ENCODE measurements around the gene MAX. TPM values are rescaled to one million over a fixed set of nuclear protein-coding genes. Genes with fewer than 3 reads are reported as not detected.
"Not testable (repeated sequence)": the region's sequence is repeated elsewhere in the genome, so short reads cannot be mapped to it uniquely, and the experiment has no call there.

MAX gene
- total RNA-seq, 1 donor from 2014 or later, result 50.4 TPM

DNA sequence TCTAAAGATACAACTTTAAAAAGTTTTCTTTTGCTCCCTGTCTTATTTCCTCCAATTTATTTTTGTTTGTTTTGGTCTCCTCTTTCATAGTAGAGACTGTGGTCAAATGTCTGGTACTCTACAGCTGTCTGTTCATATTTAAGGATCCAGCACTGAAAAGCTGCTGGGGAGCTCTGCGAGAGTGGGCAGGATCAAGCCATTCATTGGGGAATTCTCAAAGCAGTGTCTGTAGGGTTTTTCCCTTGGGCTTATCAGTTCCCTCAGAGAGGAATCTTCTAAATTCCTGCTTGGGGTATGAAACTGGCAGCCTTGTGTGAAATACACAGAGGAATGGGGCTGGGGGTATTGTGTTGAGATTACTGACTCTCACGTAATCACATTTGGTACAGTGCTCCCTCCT lies 63.4 kb downstream of the MAX start:
- no peak for DNase-seq (ENCODE audit: low read depth, low spot score)

DNA sequence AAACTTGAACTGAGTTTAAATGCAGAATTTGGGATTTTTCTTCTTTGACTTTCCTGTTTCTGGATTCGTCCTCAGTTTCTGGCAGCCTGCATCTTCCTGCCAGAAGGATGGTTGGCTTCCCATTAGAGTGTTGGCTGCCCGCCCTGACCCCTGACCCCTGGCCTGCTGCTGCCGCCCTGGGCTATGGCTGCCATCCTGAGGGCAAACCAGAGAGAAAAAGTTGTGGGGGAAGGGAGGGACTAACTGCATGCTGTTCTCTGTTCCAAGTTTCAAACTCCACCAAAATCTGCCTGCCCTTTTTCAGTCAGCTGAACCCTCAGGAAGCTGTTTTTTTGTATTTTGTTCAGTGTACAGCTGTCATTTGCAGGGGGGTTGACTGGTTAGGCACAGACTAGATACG lies 67.3 kb downstream of the MAX start:
- no peak for DNase-seq (ENCODE audit: low read depth, low spot score)

GRCh38 chr14:65034021-65034420 lies 68.3 kb downstream of the MAX start:
- no peak for DNase-seq (ENCODE audit: low read depth, low spot score)

- DNase-seq (ENCODE audit: low read depth, low spot score), result no peak
Measured at GRCh38 chr14:65033181-65033580, 69.1 kb downstream of the MAX start.

- no peak for DNase-seq (ENCODE audit: low read depth, low spot score)
Measured at GRCh38 chr14:65032319-65032718, 70.0 kb downstream of the MAX start.

DNA sequence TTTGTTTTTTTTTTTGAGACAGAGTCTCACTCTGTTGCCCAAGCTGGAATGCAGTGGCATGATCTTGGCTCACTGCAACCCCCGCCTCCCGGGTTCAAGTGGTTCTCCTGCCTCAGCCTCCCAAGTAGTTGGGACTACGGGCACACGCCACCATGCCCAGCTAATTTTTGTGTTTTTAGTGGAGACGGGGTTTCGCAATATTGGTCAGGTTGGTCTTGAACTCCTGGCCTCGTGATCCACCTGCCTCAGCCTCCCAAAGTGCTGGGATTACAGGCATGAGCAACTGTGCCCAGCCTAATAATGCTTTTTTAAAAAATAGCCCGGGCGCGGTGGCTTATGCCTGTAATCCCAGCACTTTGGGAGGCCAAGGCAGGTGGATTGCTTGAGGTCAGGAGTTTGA lies 71.0 kb downstream of the MAX start:
- DNase-seq (ENCODE audit: low read depth, low spot score), result not testable (repeated sequence)

DNA sequence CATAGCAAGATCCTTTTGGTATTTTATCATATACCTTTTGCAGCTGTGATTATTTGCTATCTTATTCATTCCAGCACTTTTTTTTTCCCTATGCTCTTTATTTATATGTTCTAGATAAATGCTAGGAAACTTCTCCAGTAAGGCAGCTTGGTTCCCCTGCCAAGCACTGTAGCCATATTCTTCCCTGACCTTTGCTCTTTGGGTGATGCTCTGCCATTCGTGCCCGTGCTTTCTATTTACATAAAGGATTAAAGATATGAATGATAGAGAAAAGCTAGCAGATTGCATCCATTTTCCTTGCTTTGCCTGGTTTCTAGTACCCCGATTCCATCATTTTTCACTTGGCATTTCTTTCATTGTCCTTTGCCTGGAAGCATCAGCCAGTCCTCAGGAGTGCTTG lies 73.4 kb downstream of the MAX start:
- no peak for DNase-seq (ENCODE audit: low read depth, low spot score)

GRCh38 chr14:65027127-65027799 lies 75.1 kb downstream of the MAX start:
- no peak for DNase-seq (ENCODE audit: low read depth, low spot score)

GRCh38 chr14:65026526-65026925 lies 75.8 kb downstream of the MAX start:
- no peak for DNase-seq (ENCODE audit: low read depth, low spot score)

- no peak for DNase-seq (ENCODE audit: low read depth, low spot score)
Measured at GRCh38 chr14:65025818-65026217, 76.5 kb downstream of the MAX start.

Other genes with a start within 250 kb of the MAX start
- gene SPTB, start 222.6 kb downstream of the MAX start, total RNA-seq, result under 0.01 TPM in 1 of 2 replicates, not detected in the other
- gene CHURC1, start 188.1 kb downstream of the MAX start, total RNA-seq, result 28.2 and 48.9 TPM in 2 replicates
- not detected in 2 replicates for gene GPX2, start 159.8 kb downstream of the MAX start, total RNA-seq
- 14.3 and 17.2 TPM in 2 replicates for gene RAB15, start 130.2 kb downstream of the MAX start, total RNA-seq
- 9.2 and 12.1 TPM in 2 replicates for gene FNTB, start 115.6 kb downstream of the MAX start, total RNA-seq